Measurements from ENCODE around the gene PAXX.

- TF ChIP-seq CTCF (optimal IDR thresholded peaks at IDR 0.05 in 1 of 3, IDR thresholded peaks at IDR 0.05 in 1 of 3, conservative IDR thresholded peaks at IDR 0.05 in 1 of 3; ENCODE audit: extremely low read depth in 1 of 3, insufficient read depth in 2 of 3, low read length in 3 of 3) (no peak), EZH2 (IDR thresholded peaks at IDR 0.05; ENCODE audit: low read length) (no peak)
Measured at GRCh38 chr9:137009938-137010732, 17.9 kb downstream of the PAXX start.
